MM.1S (cell line): ENCODE results near the gene DDIT4L.

Source experiments
- DNase-seq: peaks from one replicate; pipeline ENCODE4 v3.0.0-alpha.2; 2015
- H2AFZ ChIP-seq: fragments of 300-600 bp; sonication (generic); 2 replicates; pipeline ENCODE4 v1.6.0; 2016; ENCODE audit warnings: antibody characterized with exemption, low read length
- H3F3A ChIP-seq: fragments of 300-600 bp; sonication (generic); 2 replicates; pipeline ENCODE4 v1.6.1; 2016; ENCODE audit warnings: mild to moderate bottlenecking, antibody characterized with exemption, low read length, moderate library complexity, mixed read lengths; ENCODE audit not compliant: insufficient read depth
- H3K27ac ChIP-seq: fragments of 300-600 bp; sonication (generic); 2 replicates; pipeline ENCODE4 v1.5.1; 2016; ENCODE audit warnings: mild to moderate bottlenecking, low read length
- H3K27me3 ChIP-seq: fragments of 300-600 bp; sonication (generic); replicated peaks from 2 replicates; pipeline ENCODE4 v1.6.0; 2016; ENCODE audit warnings: low read length; ENCODE audit not compliant: insufficient read depth
- H3K36me3 ChIP-seq: fragments of 300-600 bp; sonication (generic); replicated peaks from 2 replicates; pipeline ENCODE4 v1.6.1; 2016; ENCODE audit warnings: mild to moderate bottlenecking, low read length, mixed read lengths; ENCODE audit not compliant: insufficient read depth
- H3K4me1 ChIP-seq: fragments of 300-600 bp; sonication (generic); 2 replicates; pipeline ENCODE4 v1.6.1; 2016; ENCODE audit warnings: low read length, mixed read lengths
- H3K4me2 ChIP-seq: fragments of 300-600 bp; sonication (generic); 2 replicates; pipeline ENCODE4 v1.6.0; 2016; ENCODE audit warnings: low read depth, low read length
- H3K4me3 ChIP-seq: fragments of 300-600 bp; sonication (generic); 2 replicates; pipeline ENCODE4 v1.5.1; 2016; ENCODE audit warnings: low read length, mixed read lengths
- H3K79me2 ChIP-seq: fragments of 300-600 bp; sonication (generic); 2 replicates; pipeline ENCODE4 v1.6.1; 2016; ENCODE audit warnings: mixed run types, low read length, mixed read lengths
- H3K9ac ChIP-seq: fragments of 300-600 bp; sonication (generic); 2 replicates; pipeline ENCODE4 v1.6.1; 2016; ENCODE audit warnings: low read length, mixed read lengths
- H3K9me2 ChIP-seq: fragments of 300-600 bp; sonication (generic); replicated peaks from 2 replicates; pipeline ENCODE4 v1.6.1; 2016; ENCODE audit warnings: mild to moderate bottlenecking, low read length, mixed read lengths; ENCODE audit not compliant: insufficient read depth
- H3K9me3 ChIP-seq: fragments of 300-600 bp; sonication (generic); replicated peaks from 2 replicates; pipeline ENCODE4 v1.6.1; 2016; ENCODE audit warnings: mild to moderate bottlenecking, low read length, mixed read lengths; ENCODE audit not compliant: insufficient read depth
- H4K20me1 ChIP-seq: fragments of 300-600 bp; sonication (generic); 2 replicates; pipeline ENCODE4 v1.6.1; 2016; ENCODE audit warnings: mild to moderate bottlenecking, low read length, moderate library complexity, mixed read lengths; ENCODE audit not compliant: insufficient read depth
- CTCF ChIP-seq: fragments of 300-600 bp; sonication (generic); IDR thresholded peaks from 2 replicates; pipeline ENCODE4 v1.5.1; 2016; ENCODE audit warnings: antibody characterized with exemption, low read length, mixed read lengths
- EZH2 ChIP-seq: fragments of 300-600 bp; sonication (generic); optimal IDR thresholded peaks from 2 replicates; pipeline ENCODE3; 2017; ENCODE audit warnings: low read depth, mild to moderate bottlenecking, antibody characterized with exemption, low read length, mixed read lengths
- EZH2phosphoT487 ChIP-seq: fragments of 300-600 bp; sonication (generic); IDR thresholded peaks from 2 replicates; pipeline ENCODE4 v1.6.1; 2018; ENCODE audit warnings: antibody characterized with exemption, low read length

Gene DDIT4L

GRCh38 chr4:100169491-100170485 is 20.5 kb downstream of the DDIT4L start:
- H3F3A ChIP-seq: no peaks in the 10 kb centered on the region
- TF ChIP-seq CTCF (no peak), EZH2 (no peak), EZH2phosphoT487 (no peak)
- no peak overlapping the region for H3K27ac ChIP-seq
- H4K20me1 ChIP-seq: no peaks in the 10 kb centered on the region
- no peak for DNase-seq
- H3K36me3 ChIP-seq: no peaks in the 10 kb centered on the region
- no peaks in the 10 kb centered on the region; the same call in 1 of the 2 replicates for H3K9me3 ChIP-seq
- no peaks in the 10 kb centered on the region for H3K79me2 ChIP-seq
- H2AFZ ChIP-seq: no peak overlapping the region
- H3K9me2 ChIP-seq: no peaks in the 10 kb centered on the region
- peaks cover 23% of the 10 kb centered on the region for H3K4me1 ChIP-seq
- no peaks in the 10 kb centered on the region for H3K27me3 ChIP-seq
- H3K9ac ChIP-seq: no peak overlapping the region
- no peak overlapping the region for H3K4me2 ChIP-seq
- no peak overlapping the region for H3K4me3 ChIP-seq

GRCh38 chr4:100168521-100168920 is 21.7 kb downstream of the DDIT4L start:
- TF ChIP-seq EZH2phosphoT487 (no peak), CTCF (no peak), EZH2 (no peak)
- H2AFZ ChIP-seq: no peak overlapping the region
- H3K27ac ChIP-seq: no peak overlapping the region

GRCh38 chr4:100166297-100167039 is 23.8 kb downstream of the DDIT4L start:
- DNase-seq: no peak
- TF ChIP-seq EZH2 (no peak), EZH2phosphoT487 (no peak), CTCF (no peak)
- Histone ChIP-seq H3K9me3 (no peaks in the 10 kb centered on the region; the same call in 1 of the 2 replicates), H2AFZ (no peak overlapping the region), H3K4me3 (no peak overlapping the region), H3K36me3 (no peaks in the 10 kb centered on the region), H3K79me2 (no peaks in the 10 kb centered on the region), H3K4me2 (no peak overlapping the region), H3K9me2 (no peaks in the 10 kb centered on the region), H3F3A (peaks cover 9% of the 10 kb centered on the region), H3K4me1 (peaks cover 37% of the 10 kb centered on the region), H4K20me1 (no peaks in the 10 kb centered on the region), H3K9ac (no peak overlapping the region), H3K27ac (no peak overlapping the region), H3K27me3 (no peaks in the 10 kb centered on the region)

More at GRCh38 chr4:100168521-100168920, 21.7 kb downstream of the DDIT4L start:
- no peaks in the 10 kb centered on the region for H3K27me3 ChIP-seq
- no peak overlapping the region for H3K9ac ChIP-seq
- no peaks in the 10 kb centered on the region for H3K79me2 ChIP-seq
- peaks cover 23% of the 10 kb centered on the region for H3K4me1 ChIP-seq
- no peaks in the 10 kb centered on the region for H4K20me1 ChIP-seq
- H3K36me3 ChIP-seq: no peaks in the 10 kb centered on the region
- H3K9me2 ChIP-seq: no peaks in the 10 kb centered on the region
- H3K4me2 ChIP-seq: no peak overlapping the region
- no peak overlapping the region for H3K4me3 ChIP-seq
- H3F3A ChIP-seq: no peaks in the 10 kb centered on the region
- H3K9me3 ChIP-seq: no peaks in the 10 kb centered on the region; the same call in 1 of the 2 replicates
- no peak for DNase-seq
